ENCODE measurements around the gene MYT1. TPM values are rescaled to one million over a fixed set of nuclear protein-coding genes. Genes with fewer than 3 reads are reported as not detected.

The MYT1 gene
- total RNA-seq, 4 donors from 2014 or later: 0.21 TPM; not detected in 3

GRCh38 chr20:64136004-64136710 is 28.1 kb upstream of the MYT1 start:
- intact Hi-C loops (cut with DNase I; ENCODE audit: low total_unique reads): no loop called here
- H3K4me3 ChIP-seq: no peak overlapping the region
- no peaks in the 10 kb centered on the region for H3K27me3 ChIP-seq
- no peaks in the 10 kb centered on the region for H3K9me3 ChIP-seq
- H3K36me3 ChIP-seq: no peaks in the 10 kb centered on the region
- no peaks in the 10 kb centered on the region for H3K4me1 ChIP-seq
- DNase-seq: no peak
- TF ChIP-seq CTCF (IDR thresholded peaks at IDR 0.05): no peak
- no peak for TF ChIP-seq POLR2A (IDR thresholded peaks at IDR 0.05)
- H3K27ac ChIP-seq: no peak overlapping the region

DNA sequence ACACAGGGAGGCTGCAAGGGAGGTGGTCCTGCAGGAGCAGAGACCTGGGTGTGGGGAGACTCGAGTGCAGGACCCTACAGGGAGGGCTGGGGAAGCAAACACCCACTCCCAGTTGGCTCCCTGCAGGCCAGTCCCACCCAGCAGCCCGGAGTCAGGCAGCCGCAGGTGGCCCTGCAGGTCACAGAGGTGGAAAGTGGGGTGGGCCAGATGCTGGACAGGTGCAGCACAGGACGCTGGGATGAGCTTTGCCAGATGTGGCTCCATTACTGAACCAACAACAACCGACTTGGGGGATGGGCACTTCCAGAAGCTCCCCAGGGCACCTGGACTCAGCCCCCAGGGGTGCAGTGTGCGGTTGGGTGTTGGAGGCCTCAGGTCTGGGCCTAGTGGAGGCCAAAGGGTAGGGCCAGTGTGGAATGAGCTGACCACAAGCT is 26.6 kb upstream of the MYT1 start:
- no peak for TF ChIP-seq CTCF (IDR thresholded peaks at IDR 0.05)
- Histone ChIP-seq H3K9me3 (no peaks in the 10 kb centered on the region), H3K27me3 (no peaks in the 10 kb centered on the region), H3K4me3 (no peak overlapping the region), H3K4me1 (no peaks in the 10 kb centered on the region), H3K36me3 (no peaks in the 10 kb centered on the region), H3K27ac (no peak overlapping the region)
- no peak for DNase-seq
- intact Hi-C loops (cut with DNase I; ENCODE audit: low total_unique reads): no loop called here

- Histone ChIP-seq H3K27me3 (no peaks in the 10 kb centered on the region), H3K27ac (no peak overlapping the region), H3K36me3 (no peaks in the 10 kb centered on the region), H3K4me3 (no peak overlapping the region), H3K9me3 (no peaks in the 10 kb centered on the region), H3K4me1 (no peaks in the 10 kb centered on the region)
- TF ChIP-seq POLR2A (IDR thresholded peaks at IDR 0.05) (no peak), CTCF (IDR thresholded peaks at IDR 0.05) (no peak)
- DNase-seq: no peak
- intact Hi-C loops (cut with DNase I; ENCODE audit: low total_unique reads): no loop called here
These were observed 25.9 kb upstream of the MYT1 start for GRCh38 chr20:64138276-64138815.

GRCh38 chr20:64139199-64140060 is 24.8 kb upstream of the MYT1 start:
- no peaks in the 10 kb centered on the region for H3K27me3 ChIP-seq
- H3K9me3 ChIP-seq: no peaks in the 10 kb centered on the region
- TF ChIP-seq POLR2A (IDR thresholded peaks at IDR 0.05): no peak
- no peak for TF ChIP-seq CTCF (IDR thresholded peaks at IDR 0.05)
- H3K27ac ChIP-seq: no peak overlapping the region
- H3K4me1 ChIP-seq: no peaks in the 10 kb centered on the region
- intact Hi-C loops (cut with DNase I; ENCODE audit: low total_unique reads): no loop called here
- no peaks in the 10 kb centered on the region for H3K36me3 ChIP-seq
- no peak for DNase-seq
- no peak overlapping the region for H3K4me3 ChIP-seq

Data from uterus (tissue), 4 donors.